HG02970 (cell line): ENCODE measurements around the gene UGT1A3.
"Not testable (repeated sequence)": the region's sequence is repeated elsewhere in the genome, so short reads cannot be mapped to it uniquely, and the experiment has no call there.

ENCODE experiments used
- ATAC-seq: cut with Tn5 transposase; IDR thresholded peaks from one replicate; pipeline ENCODE4 v1.9.1; 2021; ENCODE audit warnings: mild to moderate bottlenecking, moderate library complexity, moderate number of reproducible peaks; ENCODE audit not compliant: unreplicated experiment, low FRiP score

Gene UGT1A3

DNA sequence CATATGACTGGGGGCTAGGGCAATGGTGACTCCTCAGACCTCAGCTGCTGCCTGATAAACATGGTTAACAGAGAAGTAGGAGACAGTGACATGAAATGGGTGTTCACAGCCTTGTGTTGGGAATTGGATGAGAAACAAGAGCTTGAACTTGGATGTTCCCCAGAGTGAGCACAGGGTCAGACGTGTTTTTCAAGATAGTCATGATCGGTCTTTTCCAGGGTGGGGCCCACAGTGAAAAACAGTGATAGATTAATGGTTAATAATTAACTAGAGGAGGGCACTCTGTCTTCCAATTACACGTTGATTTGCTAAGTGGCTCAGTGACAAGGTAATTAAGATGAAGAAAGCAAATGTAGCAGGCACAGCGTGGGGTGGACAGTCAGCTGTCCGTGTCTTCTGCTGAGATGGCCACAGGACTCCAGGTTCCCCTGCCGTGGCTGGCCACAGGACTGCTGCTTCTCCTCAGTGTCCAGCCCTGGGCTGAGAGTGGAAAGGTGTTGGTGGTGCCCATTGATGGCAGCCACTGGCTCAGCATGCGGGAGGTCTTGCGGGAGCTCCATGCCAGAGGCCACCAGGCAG lies at the start of gene UGT1A3:
TSS of gene UGT1A3 (plus strand) at position 320 of the 579 bp plus-strand sequence. CDS start at position 405, 85 bp downstream.
- no peak for ATAC-seq

DNA sequence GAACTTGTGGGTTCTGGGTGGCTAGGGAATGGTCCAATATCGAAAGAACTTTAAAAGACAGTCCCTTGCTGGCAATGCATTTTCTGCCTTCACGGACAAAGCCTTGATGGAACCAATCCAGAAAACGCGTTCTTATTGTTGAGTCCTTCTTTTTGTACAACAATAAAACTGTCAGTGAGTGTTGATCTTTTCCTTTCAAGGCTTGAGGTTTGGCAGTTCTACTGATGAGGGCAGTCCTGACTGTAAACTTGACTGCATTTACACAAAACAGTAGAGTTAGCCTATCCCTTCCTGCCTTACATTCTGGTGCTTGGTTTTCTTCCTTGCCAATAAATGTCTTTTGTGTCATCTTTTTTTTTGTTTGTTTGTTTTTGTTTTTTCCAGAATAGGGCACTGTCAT lies 49.6 kb upstream of the UGT1A3 start:
- no peak for ATAC-seq

DNA sequence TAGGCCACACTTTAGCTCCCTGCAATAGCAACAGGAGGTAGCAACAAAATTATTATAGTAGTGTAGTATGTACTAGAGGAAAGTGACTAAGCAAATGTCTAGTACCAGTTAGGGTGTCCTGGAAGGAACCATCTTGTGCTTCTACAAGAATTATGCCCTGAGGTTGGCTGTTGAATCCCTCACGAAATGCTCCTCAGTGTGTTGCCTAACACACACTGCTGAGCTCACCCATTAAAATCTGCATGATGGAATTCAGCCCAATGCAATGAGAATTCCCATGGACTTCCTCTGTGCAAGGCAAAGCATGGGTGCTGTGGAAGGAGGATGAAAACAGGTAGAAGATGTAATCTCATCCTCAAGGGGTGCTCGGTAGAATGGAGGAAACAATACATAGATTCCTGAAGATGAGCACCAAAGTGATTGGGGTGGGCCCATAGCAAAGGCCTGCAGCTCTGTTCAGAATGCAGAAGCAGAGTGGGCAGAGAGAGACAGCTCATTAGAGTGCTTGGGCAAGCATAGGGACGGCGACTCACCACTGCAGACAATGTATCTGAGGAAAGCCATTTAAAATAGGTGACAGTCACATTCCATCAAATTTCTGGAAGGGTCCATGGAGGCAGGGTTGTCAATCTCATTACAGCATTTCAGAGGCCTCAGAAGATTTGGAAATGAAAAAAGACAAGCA lies 48.3 kb upstream of the UGT1A3 start:
- no peak for ATAC-seq

DNA sequence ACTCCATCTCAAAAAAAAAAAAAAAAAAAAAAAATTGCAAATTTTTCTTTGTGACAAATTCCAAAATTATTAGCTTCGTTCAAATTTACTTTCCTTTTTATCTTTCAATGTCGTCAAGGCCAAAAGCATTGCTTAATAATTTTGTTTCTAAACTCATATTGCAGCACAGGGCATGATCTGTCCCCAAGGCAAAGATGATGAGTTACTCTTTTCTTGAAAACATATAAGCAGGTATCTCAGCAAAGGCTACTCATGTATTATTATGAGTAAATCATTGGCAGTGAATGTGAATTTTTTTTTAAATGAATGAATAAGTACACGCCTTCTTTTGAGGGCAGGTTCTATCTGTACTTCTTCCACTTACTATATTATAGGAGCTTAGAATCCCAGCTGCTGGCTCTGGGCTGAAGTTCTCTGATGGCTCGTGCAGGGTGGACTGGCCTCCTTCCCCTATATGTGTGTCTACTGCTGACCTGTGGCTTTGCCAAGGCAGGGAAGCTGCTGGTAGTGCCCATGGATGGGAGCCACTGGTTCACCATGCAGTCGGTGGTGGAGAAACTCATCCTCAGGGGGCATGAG lies 47.2 kb upstream of the UGT1A3 start, which contains the start of gene UGT1A7:
TSS of gene UGT1A7 (plus strand) at position 381 of the 579 bp plus-strand sequence. CDS start at position 418, 37 bp downstream.
- no peak for ATAC-seq

DNA sequence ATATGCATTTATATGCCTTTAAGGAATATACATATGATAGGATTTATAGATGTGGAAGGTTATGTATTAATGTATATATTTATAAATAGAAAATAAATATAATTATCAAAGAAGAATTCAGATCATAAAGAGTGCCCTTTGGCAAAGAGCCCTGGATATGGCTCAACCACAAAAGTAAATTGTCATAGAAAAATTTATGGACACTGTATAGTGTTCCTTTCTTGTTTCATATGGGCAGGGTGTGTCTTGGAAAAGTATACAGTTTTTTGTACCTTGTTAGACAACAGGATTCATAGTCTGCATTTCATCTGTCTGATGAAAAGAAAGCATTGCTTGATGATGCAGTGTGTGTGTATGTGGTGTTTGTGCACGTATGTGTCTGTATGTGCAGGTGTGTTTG lies 44.2 kb upstream of the UGT1A3 start:
- ATAC-seq = no peak

DNA sequence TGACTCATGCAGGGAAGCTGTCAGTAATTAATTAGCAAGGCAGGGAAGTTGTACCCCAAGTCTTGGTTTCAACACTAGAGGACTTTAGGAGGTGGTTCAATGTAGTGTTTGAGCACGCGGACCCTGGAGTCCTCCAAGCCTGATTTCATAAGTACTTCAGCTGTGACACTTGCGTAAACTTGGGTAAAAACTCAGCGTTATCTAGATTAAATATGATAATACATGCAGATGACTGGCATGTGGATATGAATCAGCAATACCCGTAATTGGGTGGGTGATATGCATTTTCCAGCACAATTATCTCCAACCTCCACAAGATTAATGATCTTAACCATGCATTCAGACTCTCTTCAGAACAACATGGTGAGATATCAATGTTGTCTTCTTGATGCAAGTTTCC lies 41.9 kb upstream of the UGT1A3 start:
- ATAC-seq = no peak

DNA sequence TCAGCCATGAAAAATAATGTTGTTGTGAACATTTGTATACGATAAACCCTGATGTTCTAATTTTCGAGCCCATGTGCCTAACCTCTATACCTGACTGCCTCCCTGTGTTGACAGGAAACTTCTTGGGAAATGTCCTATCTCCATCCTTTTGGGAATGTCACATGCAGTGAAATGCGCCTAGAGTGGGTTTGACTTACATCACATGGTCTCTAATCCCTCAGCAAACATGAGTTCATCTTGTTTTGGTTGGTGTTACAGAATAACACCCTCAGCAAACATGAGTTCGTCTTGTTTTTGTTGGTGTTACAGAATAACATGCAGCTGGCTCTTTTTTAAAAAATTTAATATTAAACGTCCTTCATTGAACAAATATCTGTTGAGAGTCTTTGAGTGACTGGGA lies 40.5 kb upstream of the UGT1A3 start:
- ATAC-seq = no peak

DNA sequence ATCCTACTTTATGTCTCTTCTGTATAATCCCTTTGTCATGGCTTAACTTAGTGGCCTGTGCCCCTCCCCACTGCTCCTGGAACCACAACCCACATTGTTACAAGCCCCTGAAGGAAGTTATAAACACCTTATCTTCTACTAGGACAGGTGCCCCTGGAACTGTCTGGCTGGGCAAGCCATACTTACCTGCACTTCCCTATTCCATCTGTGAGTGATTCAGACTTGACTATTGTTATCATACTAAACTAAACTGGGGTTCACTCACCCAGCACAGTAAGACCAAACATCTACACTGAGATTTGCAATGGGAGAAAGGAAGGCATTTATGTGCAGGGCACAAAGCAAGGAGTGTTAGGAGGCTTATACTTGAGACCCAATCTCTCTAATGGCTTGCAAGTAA lies 39.8 kb upstream of the UGT1A3 start:
- no peak for ATAC-seq

DNA sequence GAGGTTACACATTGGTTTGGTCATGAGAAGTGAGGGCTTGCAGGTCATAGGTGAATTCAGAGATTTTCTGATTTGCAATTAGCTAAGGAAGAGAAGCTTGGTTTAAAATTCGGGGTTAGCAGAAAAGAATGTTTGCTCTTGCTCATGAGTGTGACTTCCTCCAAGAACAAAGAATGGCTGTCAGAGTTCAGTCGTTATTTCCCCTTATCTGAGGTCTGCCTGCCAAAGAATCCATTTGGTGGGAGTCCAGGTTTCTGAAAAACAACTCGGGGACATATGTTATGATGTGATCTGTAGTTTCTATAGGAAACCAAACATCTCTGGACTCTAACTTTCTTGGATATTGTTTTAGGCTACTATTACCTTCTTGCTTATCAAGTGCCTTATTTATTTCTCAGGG lies 39.3 kb upstream of the UGT1A3 start:
- no peak for ATAC-seq

DNA sequence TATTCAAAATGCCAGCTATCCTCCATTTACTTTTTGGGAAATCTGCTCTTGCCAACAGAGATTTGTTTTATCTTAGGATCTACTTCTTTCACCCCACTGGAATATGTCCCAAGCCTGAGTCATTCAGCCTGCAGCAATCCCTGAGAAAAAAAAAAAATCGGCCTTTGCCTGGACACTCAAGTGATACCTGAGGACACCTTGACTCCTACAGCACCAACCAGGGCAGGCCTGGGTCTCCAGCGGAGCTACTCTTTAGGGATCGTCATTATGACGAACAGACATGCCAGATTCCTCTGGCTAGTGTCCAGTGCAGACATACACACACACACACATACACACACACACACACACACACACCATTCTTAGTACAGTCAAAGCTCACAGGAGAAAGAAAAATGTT lies 38.4 kb upstream of the UGT1A3 start:
- ATAC-seq = no peak

DNA sequence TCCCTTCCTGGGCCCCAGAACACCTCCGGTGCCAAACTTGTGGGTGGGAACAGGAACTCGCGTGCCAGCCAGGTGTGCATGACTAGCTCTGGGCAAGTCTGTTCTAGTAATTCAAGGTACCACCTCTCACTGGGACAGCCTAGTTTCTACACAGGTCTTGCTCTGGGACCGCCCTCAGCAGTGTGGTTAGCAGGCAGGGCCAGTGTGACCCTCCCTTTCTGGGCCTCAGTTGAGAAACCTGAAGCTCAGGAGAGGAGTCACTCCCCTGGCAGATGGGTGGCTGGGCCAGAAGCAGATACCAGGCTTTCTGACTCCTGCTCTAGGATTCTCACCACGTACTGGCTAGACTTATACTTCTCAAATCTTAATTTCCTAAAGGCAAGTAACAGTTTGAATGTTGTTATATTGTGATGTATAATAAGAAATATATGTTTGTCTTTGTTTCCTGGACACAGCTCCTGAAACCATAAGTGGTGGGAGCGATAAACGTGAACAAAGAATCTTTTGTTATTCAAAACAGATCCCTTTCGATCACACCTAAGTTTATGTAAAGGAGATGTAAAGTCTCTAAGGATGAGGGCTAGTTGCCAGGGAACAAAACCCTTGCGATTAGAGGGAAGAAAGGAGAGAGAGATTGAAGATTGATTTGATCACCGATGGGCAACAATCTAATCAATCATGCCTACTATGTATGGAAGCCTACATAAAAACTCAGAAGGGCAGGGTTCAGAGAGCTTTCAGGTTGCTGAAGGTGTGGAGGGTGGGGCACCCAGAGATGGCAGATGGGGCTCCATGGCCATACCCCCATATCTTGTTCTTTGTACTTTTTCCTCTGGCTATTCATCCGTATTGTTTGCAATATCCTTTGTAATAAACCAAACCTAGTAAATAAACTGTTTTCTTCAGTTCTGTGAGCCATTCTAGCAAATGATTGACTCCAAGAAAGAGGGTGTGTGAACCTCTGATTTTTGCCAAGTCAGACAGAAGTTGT lies 37.1 kb upstream of the UGT1A3 start:
- no peak for ATAC-seq

DNA sequence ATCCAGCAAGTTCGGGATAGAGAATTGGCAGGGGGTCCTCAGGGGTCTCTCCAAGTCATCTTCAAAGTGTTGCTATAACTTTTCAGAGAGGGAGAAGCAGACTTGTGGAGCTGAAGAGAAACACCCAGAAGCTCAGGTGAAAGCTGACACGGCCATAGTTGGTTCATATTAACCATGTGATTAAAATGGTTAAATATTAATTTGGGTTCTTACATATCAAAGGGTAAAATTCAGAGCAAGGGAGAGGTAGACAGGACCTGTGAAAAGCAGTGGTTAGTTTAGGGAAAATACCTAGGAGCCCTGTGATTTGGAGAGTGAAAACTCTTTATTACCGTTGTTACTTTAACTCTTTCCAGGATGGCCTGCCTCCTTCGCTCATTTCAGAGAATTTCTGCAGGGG lies 36.2 kb upstream of the UGT1A3 start, which contains the start of gene UGT1A6:
TSS of gene UGT1A6 (plus strand) at position 243 of the 400 bp plus-strand sequence. CDS start at position 358, 115 bp downstream.
- no peak for ATAC-seq

DNA sequence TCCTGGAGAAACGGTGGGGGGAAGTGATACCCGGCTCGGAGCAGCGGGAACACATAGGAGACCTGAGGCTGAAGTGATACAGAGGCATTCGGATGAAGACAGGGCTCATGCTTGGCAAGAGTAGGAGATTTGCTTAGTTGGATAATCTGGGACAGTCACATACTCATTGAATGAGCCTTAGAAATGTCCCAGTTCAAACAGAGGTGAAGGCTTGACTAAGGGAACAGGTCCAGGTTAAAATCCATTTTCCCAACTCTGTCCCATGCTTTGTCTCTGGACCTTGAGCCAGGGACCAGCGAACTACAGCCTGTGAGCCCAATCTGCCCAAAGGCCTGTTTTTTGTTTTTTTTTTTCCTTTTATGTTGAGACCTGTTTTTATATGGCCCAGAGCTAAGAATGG lies 34.9 kb upstream of the UGT1A3 start:
- ATAC-seq = no peak

DNA sequence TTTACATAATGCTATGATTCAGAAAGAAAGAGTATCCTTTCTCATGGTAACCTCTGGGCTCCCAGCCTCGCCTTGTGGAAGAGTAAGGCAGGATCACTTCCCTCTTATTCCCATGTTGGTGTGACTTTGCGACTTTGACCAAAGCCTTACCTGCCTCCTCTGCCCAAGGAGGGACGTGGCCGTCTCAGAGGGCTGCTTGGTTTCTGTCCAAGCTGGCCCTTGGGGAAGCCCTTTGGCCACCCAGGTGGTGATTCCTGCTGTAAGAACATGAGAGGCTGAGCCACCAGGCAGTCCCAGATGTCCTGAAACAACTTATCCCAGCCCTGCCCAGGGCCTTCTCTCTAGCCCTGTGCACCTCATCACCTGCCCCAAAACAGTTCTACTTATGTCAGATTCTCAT lies 30.1 kb upstream of the UGT1A3 start:
- no peak for ATAC-seq

DNA sequence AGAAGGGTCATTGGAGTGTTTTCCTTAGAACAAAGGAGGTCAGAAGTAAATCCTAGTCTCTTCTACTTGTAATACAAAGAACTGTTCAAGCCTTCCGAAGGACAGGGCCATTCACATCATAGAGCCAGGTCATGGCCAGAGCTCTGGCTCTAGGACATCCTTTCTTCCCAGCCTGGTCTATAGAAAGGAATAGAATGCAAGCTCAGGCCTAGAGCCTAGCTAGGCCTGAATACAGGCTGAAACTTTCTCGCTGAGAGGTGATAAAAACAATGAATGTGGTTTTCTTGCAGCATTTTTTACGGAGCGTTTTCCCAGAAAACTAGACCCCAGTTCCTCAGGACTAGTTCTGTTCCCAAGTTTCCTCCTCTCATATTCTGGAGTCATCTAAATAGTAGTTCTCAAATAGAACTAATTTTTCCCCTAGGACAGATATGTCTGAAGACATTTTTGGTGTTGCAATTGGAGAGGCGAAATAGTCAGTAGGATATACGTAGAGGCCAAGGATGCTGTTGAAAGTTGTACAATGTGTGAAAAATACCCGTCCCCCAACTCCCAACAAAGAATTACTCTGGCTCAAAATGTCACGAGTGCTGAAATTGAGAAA lies 29.3 kb upstream of the UGT1A3 start:
- no peak for ATAC-seq

DNA sequence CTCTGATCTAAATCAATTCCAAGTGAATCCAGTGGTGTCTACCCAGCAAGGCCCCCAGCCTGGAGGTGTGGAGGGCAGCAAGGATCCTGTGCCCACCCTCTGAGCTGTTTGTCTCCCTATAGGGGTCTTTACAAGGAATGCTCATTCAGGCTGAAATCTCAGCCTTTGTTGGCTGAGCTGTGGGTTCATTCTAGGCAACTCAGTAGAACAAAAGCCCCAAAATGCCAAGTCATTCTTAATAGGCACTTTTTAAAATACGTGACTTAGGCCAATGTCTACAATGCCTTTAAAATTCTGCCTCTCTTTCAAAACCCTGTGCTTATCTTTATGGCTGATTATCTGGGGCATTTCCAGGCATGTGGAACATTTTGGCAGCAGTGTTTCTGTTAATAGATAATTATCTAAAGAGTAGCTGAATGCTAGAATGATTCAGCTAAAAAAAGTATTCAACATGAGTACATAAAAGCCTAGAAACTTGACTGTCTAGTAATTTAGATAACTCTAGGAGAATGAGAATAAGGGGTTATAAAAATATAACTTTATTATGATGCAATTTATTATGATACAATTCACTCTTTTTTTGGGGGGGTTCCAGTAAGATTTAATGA lies 28.7 kb upstream of the UGT1A3 start:
- ATAC-seq = no peak

DNA sequence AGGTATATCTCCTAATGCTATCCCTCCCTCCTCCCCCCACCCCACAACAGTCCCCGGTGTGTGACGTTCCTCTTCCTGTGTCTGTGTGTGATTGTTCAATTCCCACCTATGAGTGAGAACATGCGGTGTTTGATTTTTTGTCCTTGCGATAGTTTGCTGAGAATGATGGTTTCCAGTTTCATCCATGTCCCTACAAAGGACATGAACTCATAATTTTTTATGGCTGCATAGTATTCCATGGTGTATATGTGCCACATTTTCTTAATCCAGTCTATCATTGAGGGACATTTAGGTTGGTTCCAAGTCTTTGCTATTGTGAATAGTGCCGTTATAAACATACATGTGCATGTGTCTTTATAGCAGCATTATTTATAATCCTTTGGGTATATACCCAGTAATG lies 28.0 kb upstream of the UGT1A3 start:
- ATAC-seq = not testable (repeated sequence)

DNA sequence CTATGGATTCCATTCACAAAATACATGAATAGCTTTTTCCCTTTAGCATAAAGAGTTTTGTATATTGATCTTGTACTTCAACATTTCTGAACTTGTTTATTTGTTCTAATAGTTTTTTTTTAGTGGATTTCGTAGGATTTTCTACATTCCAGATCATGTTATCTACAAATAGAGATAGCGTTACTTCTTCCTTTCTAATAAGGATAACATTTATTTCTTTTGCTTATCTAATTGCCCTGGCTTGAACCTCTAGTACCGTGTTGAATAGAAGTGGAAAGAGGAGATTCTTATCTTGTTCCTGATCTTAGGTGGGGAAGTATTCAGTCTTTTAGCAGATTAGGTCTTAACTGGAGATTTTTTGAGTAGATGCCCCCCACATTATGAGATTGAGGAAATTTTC lies 26.6 kb upstream of the UGT1A3 start:
- no peak for ATAC-seq

DNA sequence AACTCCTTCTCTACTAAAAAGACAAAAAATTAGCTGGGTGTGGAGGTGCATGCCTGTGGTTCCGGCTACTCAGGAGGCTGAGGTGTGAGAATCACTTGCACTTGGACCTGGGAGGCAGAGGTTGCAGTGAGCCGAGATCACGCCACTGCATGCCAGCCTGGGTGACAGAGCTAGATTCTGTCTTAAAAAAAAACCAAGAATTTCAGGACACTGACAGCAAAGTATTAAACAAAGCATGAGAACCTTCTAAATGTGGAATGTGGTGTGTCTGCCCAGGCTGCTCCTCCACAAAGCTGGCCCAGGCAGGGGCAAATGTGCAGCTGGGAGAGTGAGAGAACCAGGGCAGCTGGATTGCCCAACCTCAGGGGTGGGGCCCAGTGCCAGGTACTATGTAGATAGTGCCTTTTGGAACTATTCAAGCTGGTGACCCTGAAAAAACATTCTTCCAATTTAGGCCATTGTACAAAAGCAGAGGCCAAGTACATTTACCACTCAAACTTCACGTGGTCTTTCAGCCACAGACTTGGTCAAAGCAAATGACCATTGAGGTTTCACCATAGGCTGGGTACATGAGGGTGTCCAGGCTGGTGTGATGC lies 22.8 kb upstream of the UGT1A3 start:
- no peak for ATAC-seq
